T-helper 2 cell treated with Interferon-gamma antibody and Interleukin-4, amounts not matched to agents 100 ng/mL and 5 ng/mL, for 36 hours (primary cell): Measurements from ENCODE around the gene DNAJB7. TPM values are rescaled to one million over a fixed set of nuclear protein-coding genes. Genes with fewer than 3 reads are reported as not detected.
"Not testable (repeated sequence)": the region's sequence is repeated elsewhere in the genome, so short reads cannot be mapped to it uniquely, and the experiment has no call there.

ENCODE experiments used
- intact Hi-C: fragments of 100-400 bp; cut with micrococcal nuclease; formaldehyde crosslinking; loops from one replicate; pipeline ENCODE4 v1.15.1; 2023
- total RNA-seq: library from RNA; stranded (reverse); gene quantifications from 2 replicates; pipeline ENCODE4 v1.2.3, GENCODE V29; 2022

The DNAJB7 gene
- total RNA-seq = not detected in 2 replicates

- intact Hi-C loops = no loop called here
Observed at GRCh38 chr22:40862013-40862412, at the start of gene DNAJB7. TSS of gene DNAJB7 (minus strand) at chr22:40862113. CDS start at chr22:40861994, 119 bp downstream.

GRCh38 chr22:40908895-40909294, 47.0 kb upstream of the DNAJB7 start:
- intact Hi-C loops = no loop called here

DNA sequence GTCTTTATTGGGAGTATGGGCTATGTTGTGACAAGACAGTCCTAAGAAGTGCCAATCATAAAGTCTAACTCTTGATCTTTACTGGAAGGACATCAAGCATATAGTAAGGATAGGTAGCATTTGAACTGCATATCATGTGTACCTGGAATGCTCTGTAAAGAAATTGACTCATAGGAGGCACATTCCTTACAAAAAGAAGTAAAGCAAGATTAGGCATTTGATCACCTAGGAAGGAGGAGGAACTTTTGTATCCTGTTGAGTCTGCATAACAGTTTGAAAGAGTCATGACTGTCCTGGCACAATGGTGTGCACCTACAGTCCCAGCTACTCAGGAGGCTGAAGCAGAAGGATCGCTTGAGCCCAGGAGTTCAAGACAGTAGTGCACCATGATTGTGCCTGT, 42.2 kb upstream of the DNAJB7 start:
- intact Hi-C loops = no loop called here

DNA sequence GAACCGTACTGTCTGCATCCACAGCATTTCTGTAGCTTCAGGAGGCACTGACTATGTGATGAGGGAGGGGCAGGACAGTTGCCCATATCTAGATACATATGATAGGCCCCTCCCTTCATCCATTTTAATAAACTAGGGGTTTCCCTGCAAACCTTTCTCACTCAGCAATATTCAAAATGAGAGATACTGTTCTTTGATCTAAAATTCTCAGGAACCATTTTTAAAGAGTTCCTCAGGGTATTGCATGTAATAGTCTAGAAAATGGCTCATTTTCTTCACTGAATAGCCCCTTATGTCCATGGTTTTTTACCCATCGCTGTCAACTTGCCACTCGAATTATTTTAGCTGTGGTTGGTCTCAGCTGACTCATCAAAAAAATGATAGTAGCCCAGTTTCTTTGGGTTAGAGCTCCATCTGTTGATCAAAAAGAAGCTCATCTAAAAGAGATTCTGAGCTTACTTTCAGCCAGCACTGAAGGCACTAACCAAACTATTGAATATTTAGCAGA, 37.0 kb upstream of the DNAJB7 start:
- intact Hi-C loops = loop anchor here (1.0 to 10.0 kb wide), 3 partner anchors 42 to 254 kb away; partner anchors contain the start of genes ST13 and XPNPEP3

- intact Hi-C loops = loop anchor here (10.0 kb wide), 1 partner anchor 250 kb away; no protein-coding TSS in a partner anchor
Observed at GRCh38 chr22:40894417-40894816, 32.5 kb upstream of the DNAJB7 start.

DNA sequence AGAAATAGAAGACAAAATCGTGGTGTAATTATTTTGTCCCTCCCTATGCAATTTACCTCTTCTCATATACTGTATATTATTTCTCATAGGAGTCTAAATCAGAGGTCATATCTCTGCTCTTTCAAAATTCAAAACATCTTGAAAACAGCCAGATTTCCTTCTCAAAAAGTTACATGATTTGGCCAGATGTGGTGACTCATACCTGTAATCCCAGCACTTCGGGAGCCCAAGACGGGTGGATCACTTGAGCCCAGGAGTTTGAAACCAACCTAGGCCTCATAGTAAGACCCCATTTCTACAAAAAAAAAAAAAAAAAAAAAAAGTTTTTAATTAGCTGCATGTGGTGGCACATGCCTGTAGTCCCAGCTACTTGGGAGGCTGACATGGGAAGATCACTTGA, 29.0 kb upstream of the DNAJB7 start:
- intact Hi-C loops = loop anchor here (10.0 kb wide), 1 partner anchor 246 kb away; no protein-coding TSS in a partner anchor

DNA sequence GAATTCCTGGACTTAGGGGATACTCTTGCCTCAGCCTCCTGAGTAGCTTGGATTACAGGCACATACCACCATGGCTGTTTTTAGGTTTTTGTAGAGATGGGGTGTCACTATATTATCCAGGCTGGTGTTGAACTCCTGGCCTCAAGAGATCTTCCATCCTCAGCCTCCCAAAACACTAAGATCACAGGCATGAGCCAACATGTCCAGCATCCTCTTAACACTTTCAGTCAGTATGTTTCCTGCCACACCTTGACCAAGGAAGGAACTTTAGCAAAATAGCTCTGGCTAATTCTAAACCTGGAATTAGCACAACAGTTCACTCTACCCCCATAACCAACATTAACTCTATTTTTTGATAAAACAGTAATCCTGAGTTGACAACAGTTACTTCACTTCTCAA, 27.2 kb upstream of the DNAJB7 start:
- intact Hi-C loops = no loop called here

- intact Hi-C loops = no loop called here
Observed at GRCh38 chr22:40878922-40879321, 17.0 kb upstream of the DNAJB7 start.

- intact Hi-C loops = no loop called here
Observed at GRCh38 chr22:40877488-40877887, 15.6 kb upstream of the DNAJB7 start.

GRCh38 chr22:40876907-40877306, 15.0 kb upstream of the DNAJB7 start:
- intact Hi-C loops = no loop called here

- intact Hi-C loops = no loop called here
Observed at GRCh38 chr22:40875111-40875510, 13.2 kb upstream of the DNAJB7 start.

DNA sequence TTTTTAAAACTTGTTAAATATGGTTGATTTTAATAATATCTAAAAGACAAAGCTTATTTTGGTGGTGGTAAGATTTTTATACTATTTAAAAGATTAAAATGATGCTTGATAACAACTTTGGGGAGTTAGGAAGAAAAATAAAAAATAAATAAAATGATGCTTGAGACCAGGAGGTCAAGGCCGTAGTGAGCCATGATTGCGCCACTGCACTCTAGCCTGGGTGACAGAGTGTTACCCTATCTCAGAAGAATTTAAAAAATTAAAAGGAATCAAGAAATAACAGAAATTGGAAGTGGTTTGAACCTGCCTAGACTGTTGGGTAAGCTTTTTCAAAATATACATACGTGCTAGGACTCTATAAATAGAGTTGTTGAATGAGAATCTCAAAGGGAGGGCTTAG, 12.1 kb upstream of the DNAJB7 start:
- intact Hi-C loops = no loop called here

DNA sequence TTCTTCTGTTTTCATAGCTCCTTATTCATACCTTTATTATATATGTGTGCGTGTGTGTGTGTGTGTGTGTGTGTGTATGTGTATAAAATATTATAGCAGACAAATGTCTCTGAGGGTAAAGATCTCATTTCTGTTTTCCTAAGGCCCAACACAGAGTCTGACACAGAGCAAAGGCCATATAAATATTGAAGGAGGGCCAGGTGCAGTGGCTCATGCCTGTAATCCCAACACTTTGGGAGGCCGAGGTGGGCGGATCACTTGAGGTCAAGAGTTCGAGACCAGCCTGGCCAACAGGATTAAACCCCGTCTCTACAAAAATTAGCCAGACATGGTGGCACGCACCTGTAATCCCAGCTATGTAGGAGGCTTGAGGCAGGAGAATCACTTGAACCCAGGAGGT, 6.5 kb upstream of the DNAJB7 start:
- intact Hi-C loops = not testable (repeated sequence)

GRCh38 chr22:40867109-40867508, 5.2 kb upstream of the DNAJB7 start:
- intact Hi-C loops = no loop called here

DNA sequence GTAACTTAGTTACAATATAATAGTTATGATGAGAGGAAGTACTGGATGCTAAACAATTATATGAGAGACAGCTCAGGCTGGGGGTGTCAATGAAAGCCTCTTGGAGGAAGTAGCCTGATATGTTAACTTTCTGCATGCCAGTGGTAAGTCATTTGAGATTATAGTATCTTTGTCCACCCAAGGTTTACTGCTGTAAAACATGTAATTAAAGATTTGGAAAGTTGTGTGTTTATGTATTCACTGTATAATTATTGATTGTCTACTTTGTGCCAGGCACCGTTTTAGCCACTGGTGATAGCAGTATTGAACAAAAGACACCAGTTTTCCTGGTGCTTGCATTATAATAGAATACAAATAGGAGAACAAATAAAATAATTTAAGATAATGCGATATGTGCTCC, 624 bp upstream of the DNAJB7 start:
- intact Hi-C loops = no loop called here

DNA sequence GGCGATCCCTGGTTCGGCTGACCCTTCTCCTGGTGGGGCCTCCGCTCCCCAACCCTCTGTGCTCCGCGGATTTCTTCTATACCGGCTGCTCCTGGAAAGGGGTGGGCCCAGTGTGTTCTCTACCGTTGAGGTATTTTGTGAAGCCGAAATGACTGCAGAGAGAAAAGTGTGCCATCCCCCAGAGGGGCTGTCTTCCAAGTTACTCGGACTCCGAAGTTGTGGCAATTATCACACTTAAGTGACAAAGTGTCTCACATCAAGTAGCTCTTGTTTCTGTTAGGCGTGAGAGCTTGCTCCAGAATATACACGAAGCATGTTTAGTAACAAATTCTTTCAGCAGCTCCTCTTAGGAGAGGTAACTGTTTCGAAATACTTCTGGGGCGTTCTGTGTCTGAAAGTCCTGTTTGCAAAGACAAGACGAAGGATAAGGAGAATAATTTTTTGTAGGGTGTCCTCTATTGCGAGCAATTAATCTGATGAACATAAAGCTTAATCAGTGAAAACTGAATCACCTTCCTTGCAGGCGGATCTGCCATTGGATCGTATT, 4.5 kb downstream of the DNAJB7 start:
- intact Hi-C loops = loop anchor here (1.0 to 10.0 kb wide), 4 partner anchors 41 to 587 kb away; partner anchors contain the start of genes RANGAP1 and TOB2

DNA sequence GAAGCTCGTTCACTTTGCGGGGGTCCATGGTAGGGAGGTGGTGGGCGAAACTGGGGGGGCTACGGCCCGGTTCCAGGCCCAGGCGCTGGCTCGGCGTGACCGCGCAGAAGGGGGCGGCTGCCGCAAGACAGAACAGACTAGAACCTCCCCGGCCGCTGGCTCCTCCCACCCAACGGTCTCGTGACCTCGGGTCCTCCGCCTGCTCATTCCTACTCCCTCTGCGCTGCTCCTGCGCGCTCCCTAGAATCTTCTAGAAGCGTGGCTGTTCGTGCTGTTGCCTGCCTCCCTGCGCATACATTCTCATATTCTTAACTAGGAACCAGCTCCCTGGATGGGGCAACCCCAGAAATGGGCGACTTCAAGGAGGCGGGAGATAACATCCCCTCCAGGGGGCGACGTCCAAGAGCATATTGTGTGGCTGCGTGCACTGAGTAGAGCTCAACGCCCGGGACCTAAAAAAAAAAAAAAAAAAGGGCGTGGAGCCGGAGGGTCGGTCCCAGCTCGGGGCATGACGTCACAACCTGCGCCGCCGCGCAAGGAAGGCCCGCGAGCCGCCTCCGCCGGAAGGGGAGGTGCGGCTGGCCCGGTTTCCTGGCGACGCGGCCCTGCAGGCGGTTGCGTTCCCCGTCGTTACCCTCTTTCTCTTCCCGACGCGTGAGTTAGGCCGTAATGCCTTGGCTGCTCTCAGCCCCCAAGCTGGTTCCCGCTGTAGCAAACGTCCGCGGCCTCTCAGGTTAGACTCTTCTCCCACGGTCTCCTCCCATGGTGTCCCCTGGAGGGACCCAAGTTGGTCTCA, 5.2 kb downstream of the DNAJB7 start, which contains the start of the genes ST13 and XPNPEP3:
ST13 (minus strand) TSS at position 127 of the 796 bp plus-strand sequence; CDS start at position 28, 99 bp downstream.
XPNPEP3 (plus strand) TSS at position 636 of the 796 bp plus-strand sequence; CDS start at position 670, 34 bp downstream.
- intact Hi-C loops = loop anchor here (1.0 to 10.0 kb wide), 9 partner anchors 37 to 588 kb away; partner anchors contain the start of genes RANGAP1, RBX1, SLC25A17 and TOB2

GRCh38 chr22:40855979-40856512, 5.9 kb downstream of the DNAJB7 start:
- intact Hi-C loops = loop anchor here (1.0 to 10.0 kb wide), 8 partner anchors 37 to 589 kb away; partner anchors contain the start of genes RANGAP1, RBX1, SLC25A17 and TOB2

- intact Hi-C loops = loop anchor here (5.0 to 10.0 kb wide), 2 partner anchors 432 to 589 kb away; partner anchors contain the start of genes RANGAP1 and TOB2
Observed at GRCh38 chr22:40855071-40855978, 6.6 kb downstream of the DNAJB7 start.

DNA sequence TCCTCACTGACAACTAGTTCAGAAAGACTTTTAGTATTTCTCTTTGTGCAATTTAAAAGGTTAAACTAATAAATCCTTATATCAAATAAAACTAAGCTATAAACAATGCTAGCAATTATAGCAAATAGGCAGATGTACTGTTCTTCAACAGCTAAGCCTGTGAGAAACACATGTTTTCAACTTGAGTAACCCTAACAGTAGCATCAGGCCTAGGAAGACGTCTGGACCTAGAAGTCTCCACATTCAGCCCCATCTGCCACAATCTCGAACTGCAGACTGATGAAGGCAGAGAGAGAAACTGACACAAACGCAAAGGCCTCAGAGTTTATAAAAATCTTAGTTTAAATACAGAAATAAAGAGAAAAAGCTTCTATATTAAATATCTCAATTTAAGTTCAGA, 8.0 kb downstream of the DNAJB7 start:
- intact Hi-C loops = loop anchor here (10.0 kb wide), 1 partner anchor 591 kb away; the partner anchor contains the start of gene TOB2
